Measurements from ENCODE around the gene ADPRM. TPM values are rescaled to one million over a fixed set of nuclear protein-coding genes. Genes with fewer than 3 reads are reported as not detected.

ADPRM gene
- total and polyA plus RNA-seq, 2 donors (not counting 3 experiments of a cell fraction or from before 2014, with no cell fraction given) = 7.4 to 7.6 TPM

DNA sequence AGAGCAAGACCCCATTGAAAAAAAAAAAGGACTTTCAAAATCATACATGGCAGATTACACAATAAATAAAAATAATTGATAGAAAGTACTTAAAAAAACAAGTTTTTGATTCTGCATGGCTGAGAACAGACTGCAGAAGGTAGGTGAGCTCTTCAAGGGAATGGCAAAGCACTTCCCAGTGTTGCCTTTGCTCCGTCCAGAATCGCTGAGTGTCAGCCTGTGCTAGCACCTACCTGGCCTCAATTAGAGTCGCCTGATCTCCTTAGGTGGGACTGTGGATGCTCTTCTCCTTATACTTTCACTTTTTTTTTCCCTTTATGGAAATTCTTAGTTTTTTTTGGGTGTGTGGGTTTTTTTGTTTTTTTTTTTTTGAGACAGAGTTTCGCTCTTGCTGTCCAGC lies 38.4 kb downstream of the ADPRM start:
- no peaks in the 10 kb centered on the region for H3K9me3 ChIP-seq (replicated peaks; ENCODE audit: control insufficient read depth, insufficient read depth, low read length)
- H3K9me1 ChIP-seq (replicated peaks; ENCODE audit: control insufficient read depth, extremely low read depth, insufficient read depth, low read length) = no peaks in the 10 kb centered on the region
- dilution Hi-C loops (cut with MboI; ENCODE audit: extremely low pct_ligation_motif_present, low sequenced_read_pairs) (no loop called here), intact Hi-C loops (cut with micrococcal nuclease) (loop anchor here (10.0 kb wide), 1 partner anchor 1249 kb away; no protein-coding TSS in a partner anchor)
- no peaks in the 10 kb centered on the region for H4K20me1 ChIP-seq (replicated peaks; ENCODE audit: control insufficient read depth, extremely low read depth, insufficient read depth, low read length)
- H3K9ac ChIP-seq (replicated peaks; ENCODE audit: extremely low read depth, insufficient read depth, low read length) = no peak overlapping the region
- no peak overlapping the region for H3K27ac ChIP-seq (ENCODE audit: insufficient read depth, low read depth, low read length)
- CTCF ChIA-PET = interaction anchor here (0.6 to 2.9 kb wide), 3 partner anchors 12 to 109 kb away, joined by 3 to 19 read pairs (median 6); no protein-coding TSS in a partner anchor
- H3K36me3 ChIP-seq (ENCODE audit: control insufficient read depth in 2 of 2, extremely low read depth in 1 of 2, insufficient read depth in 2 of 2, low read length in 2 of 2) = no peaks in the 10 kb centered on the region
- POLR2A ChIA-PET = no interaction called here
- no peak overlapping the region for H3K4me2 ChIP-seq (ENCODE audit: insufficient read depth, low read length)
- no peak for FAIRE-seq
- no peak for DNase-seq (ENCODE audit: low read depth, low spot score)
- no TSS peak for BruUV-seq (replicated peaks)
- TF ChIP-seq, protein P1, sequence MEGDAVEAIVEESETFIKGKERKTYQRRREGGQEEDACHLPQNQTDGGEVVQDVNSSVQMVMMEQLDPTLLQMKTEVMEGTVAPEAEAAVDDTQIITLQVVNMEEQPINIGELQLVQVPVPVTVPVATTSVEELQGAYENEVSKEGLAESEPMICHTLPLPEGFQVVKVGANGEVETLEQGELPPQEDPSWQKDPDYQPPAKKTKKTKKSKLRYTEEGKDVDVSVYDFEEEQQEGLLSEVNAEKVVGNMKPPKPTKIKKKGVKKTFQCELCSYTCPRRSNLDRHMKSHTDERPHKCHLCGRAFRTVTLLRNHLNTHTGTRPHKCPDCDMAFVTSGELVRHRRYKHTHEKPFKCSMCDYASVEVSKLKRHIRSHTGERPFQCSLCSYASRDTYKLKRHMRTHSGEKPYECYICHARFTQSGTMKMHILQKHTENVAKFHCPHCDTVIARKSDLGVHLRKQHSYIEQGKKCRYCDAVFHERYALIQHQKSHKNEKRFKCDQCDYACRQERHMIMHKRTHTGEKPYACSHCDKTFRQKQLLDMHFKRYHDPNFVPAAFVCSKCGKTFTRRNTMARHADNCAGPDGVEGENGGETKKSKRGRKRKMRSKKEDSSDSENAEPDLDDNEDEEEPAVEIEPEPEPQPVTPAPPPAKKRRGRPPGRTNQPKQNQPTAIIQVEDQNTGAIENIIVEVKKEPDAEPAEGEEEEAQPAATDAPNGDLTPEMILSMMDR (IDR thresholded peaks at IDR 0.05; ENCODE audit: extremely low read depth in 1 of 2, insufficient read depth in 1 of 2, low read depth in 1 of 2, low read length in 2 of 2) = no peak
- TF ChIP-seq POLR2A (IDR thresholded peaks at IDR 0.05; ENCODE audit: low read depth, low read length) (no peak), FOS (IDR thresholded peaks at IDR 0.05; ENCODE audit: borderline replicate concordance, insufficient read depth, low read length) (no peak), GATA2 (IDR thresholded peaks at IDR 0.05; ENCODE audit: insufficient read depth, insufficient read length, low read depth, low read length) (no peak), JUN (IDR thresholded peaks at IDR 0.05; ENCODE audit: borderline replicate concordance, insufficient read depth, insufficient read length, low read depth) (no peak), MYC (IDR thresholded peaks at IDR 0.05; ENCODE audit: low read depth, low read length) (no peak), POLR2AphosphoS5 (IDR thresholded peaks at IDR 0.05; ENCODE audit: insufficient read depth, low read depth, low read length) (no peak), EZH2 (IDR thresholded peaks at IDR 0.05; ENCODE audit: borderline replicate concordance, low read depth, low read length, severe bottlenecking) (no peak)
- TF ChIP-seq, protein P2, sequence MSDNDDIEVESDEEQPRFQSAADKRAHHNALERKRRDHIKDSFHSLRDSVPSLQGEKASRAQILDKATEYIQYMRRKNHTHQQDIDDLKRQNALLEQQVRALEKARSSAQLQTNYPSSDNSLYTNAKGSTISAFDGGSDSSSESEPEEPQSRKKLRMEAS (IDR thresholded peaks at IDR 0.05; ENCODE audit: insufficient read depth, insufficient read length) = no peak
- peaks cover 0 to 3% of the 10 kb centered on the region in 2 experiments for H3K27me3 ChIP-seq (ENCODE audit: control insufficient read depth in 2 of 2, insufficient read depth in 2 of 2, low read length in 2 of 2)
- peaks cover 2% of the 10 kb centered on the region for H3K4me1 ChIP-seq (ENCODE audit: control insufficient read depth, extremely low read depth, insufficient read depth, low read length)
- no peak overlapping the region for H3K4me3 ChIP-seq (replicated peaks in 1 of 3; ENCODE audit: insufficient read depth in 1 of 3, low read depth in 1 of 3, low read length in 3 of 3)
- H3K79me2 ChIP-seq (ENCODE audit: control insufficient read depth, insufficient read depth, low read length) = no peaks in the 10 kb centered on the region
- H2AFZ ChIP-seq (ENCODE audit: low read depth, low read length) = no peak overlapping the region

All from endothelial cell of umbilical vein (primary cell).